Right cardiac atrium (tissue), 5 donors: ENCODE data around the gene NUBP2. TPM values are rescaled to one million over a fixed set of nuclear protein-coding genes. Genes with fewer than 3 reads are reported as not detected.

Experiments
- ATAC-seq, 2 donors: fragments of 200-7000 bp; cut with Tn5 transposase; one replicate each; pipeline versions ENCODE4 v1.8.0 to v1.9.1; 2020; ENCODE audit warnings: moderate library complexity in 2 of 2, mild to moderate bottlenecking in 1 of 2
- DNase-seq, 3 donors: peaks; one replicate each; pipeline ENCODE4 v3.0.0-alpha.2; 2020
- H3K27ac ChIP-seq: one replicate; pipeline ENCODE4 v1.5.1; 2013; ENCODE audit warnings: mild to moderate bottlenecking, low read length, control low read depth, moderate library complexity
- H3K27me3 ChIP-seq: one replicate; pipeline ENCODE4 v1.6.1; 2013; ENCODE audit not compliant: control insufficient read depth, insufficient read depth
- H3K4me1 ChIP-seq: one replicate; pipeline ENCODE4 v1.6.1; 2013; ENCODE audit warnings: low read length; ENCODE audit not compliant: control insufficient read depth, insufficient read depth
- H3K4me3 ChIP-seq: one replicate; pipeline ENCODE4 v1.5.1; 2013; ENCODE audit warnings: low read length, control low read depth
- H3K9me3 ChIP-seq: one replicate; pipeline ENCODE4 v1.6.1; 2013; ENCODE audit warnings: low read length; ENCODE audit not compliant: control insufficient read depth
- WGBS: extraction: QIAGEN DNeasy Blood & Tissue Kit; methylation state at CpG from one replicate; pipeline ENCODE4 v1.1.7; 2013; 5-methylcytosine and 5-hydroxymethylcytosine counted together
- intact Hi-C, 4 donors: fragments of 100-400 bp; cut with DNase I; formaldehyde crosslinking; loops; one replicate each; pipeline versions ENCODE4 v1.11.0 to v1.14.0; 2022 to 2023
- polyA plus RNA-seq: library from polyadenylated mRNA; stranded (reverse); fragments of 200-250 nt; gene quantifications from one replicate; pipeline ENCODE4 v1.2.3, GENCODE V29; 2013
- total RNA-seq, 4 donors: library from RNA; stranded (reverse); fragmentation: NEBNext Ultra II Directional; extraction: Animal tissue kit (Norgen Biotek cat#: 25700); gene quantifications; one replicate each; pipeline ENCODE4 v1.2.1, GENCODE V29; 2021
- donor health status: healthy with polysubstance abuse.
- donor health status: DM: no; HTN: yes; CAD: no.
- donor health status: DM: no; HTN: no; CAD: no.
- donor health status: DM: no; HTN: yes; CAD: no; lungs with severe emphysema.
- donor health status: DM: yes; HTN: yes; CAD: no.

The NUBP2 gene
- total and polyA plus RNA-seq, 5 donors, result 33.1 to 45.3 (median 37.7) TPM

DNA sequence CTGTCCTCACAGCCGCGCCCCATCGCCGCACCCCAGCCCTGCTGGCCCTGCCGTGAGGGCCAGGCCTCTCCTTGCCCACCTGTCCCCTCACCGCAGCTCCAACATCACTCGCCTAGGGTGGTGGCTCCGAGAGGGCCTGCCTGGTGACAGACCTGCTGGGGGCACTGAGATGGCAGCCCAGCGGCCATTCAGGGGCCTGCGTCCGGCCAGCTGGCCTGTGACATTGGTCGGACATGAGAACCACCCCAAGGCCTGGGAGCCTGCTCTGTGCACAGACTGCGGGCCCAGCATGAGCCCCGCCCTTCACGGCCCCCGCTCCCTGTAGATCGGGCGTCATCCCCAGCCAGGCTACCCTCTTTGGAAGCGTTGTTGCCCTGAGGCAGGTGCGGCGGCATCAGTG, 23.2 kb upstream of the NUBP2 start:
- intact Hi-C loops, result no loop called here
- Histone ChIP-seq H3K9me3 (no peaks in the 10 kb centered on the region), H3K4me1 (no peaks in the 10 kb centered on the region), H3K27me3 (no peaks in the 10 kb centered on the region), H3K4me3 (no peak overlapping the region), H3K27ac (no peak overlapping the region)
- 96% methylated on average over 21 of the region's 21 CpGs for WGBS
- ATAC-seq (no peak), DNase-seq (no peak)

DNA sequence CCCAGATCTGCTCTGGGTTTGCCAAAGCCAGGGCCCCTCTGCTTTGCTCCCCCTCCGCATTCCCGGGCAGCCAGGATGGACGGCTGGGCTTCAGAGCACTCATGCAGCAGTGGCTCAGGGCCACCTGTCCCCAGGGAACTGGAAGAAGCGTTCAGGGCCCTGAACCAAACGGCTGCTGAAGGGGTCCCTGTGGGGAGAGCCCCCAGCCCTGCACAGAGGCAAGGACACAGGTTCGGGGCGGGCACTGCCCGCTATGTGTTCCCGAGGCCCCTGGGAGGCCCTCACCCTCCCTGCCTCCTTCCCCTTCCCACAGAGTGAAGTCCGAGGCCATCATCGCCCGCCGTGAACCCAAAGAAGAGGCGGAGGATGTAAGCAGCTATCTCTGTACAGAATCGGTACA, 21.8 kb upstream of the NUBP2 start:
- Histone ChIP-seq H3K4me3 (no peak overlapping the region), H3K27ac (no peak overlapping the region), H3K9me3 (no peaks in the 10 kb centered on the region), H3K27me3 (no peaks in the 10 kb centered on the region), H3K4me1 (no peaks in the 10 kb centered on the region)
- 89% methylated on average over 15 of the region's 15 CpGs for WGBS
- DNase-seq (no peak), ATAC-seq (no peak)
- intact Hi-C loops, result no loop called here

DNA sequence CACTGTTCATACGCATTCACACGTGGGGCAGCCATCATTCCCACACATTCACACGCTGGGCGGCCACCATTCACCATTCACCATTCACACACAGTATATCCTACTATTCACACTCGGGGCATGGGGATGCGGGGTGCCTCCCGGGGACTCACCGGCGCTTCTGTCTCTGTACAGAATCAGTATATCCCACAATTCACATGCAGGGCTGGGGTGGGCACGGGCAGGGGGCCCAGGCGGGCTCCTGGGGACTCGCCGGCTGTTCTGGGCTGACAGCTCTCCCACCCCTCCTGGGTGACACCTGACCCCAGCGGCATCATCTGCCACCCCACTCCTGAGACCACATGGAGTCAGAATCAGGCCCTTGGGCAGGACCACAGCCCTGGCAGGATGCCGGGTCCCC, 21.0 kb upstream of the NUBP2 start:
- Histone ChIP-seq H3K9me3 (no peaks in the 10 kb centered on the region), H3K27me3 (no peaks in the 10 kb centered on the region), H3K4me1 (no peaks in the 10 kb centered on the region), H3K4me3 (no peak overlapping the region), H3K27ac (no peak overlapping the region)
- intact Hi-C loops, result no loop called here
- DNase-seq (no peak), ATAC-seq (no peak)
- 93% methylated on average over 15 of the region's 15 CpGs for WGBS

DNA sequence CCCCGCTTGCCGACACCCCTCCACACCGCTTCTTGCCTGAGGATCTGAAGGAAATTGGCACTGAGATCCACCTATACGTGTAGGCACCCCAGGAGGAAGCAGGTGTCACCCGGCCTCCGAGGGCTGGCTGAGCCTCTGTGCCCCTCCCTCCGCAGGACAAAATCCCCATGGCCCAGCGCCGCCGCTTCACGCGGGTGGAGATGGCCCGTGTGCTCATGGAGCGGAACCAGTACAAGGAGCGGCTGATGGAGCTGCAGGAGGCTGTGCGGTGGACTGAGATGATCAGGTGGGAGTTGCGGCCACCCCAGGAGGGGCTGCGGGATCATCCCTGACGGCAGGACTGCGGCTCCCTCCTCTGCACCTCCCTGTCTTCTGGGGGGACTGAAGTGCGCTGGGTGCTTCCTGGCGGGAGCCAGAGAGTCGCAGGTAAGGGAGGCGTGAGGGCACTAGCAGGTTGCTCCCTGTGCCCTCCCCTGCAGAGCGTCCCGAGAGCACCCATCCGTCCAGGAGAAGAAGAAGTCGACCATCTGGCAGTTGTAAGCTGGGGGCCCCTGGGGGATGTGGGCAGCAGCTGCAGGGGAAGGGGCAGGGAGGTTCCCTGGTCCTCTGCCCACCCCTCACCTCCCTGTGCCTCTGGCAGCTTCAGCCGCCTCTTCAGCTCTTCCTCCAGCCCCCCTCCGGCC, 20.4 kb upstream of the NUBP2 start:
- WGBS, result 87% methylated on average over 30 of the region's 30 CpGs
- Histone ChIP-seq H3K27me3 (no peaks in the 10 kb centered on the region), H3K4me1 (no peaks in the 10 kb centered on the region), H3K4me3 (no peak overlapping the region), H3K9me3 (no peaks in the 10 kb centered on the region), H3K27ac (no peak overlapping the region)
- DNase-seq (no peak), ATAC-seq (no peak)
- intact Hi-C loops, result no loop called here

DNA sequence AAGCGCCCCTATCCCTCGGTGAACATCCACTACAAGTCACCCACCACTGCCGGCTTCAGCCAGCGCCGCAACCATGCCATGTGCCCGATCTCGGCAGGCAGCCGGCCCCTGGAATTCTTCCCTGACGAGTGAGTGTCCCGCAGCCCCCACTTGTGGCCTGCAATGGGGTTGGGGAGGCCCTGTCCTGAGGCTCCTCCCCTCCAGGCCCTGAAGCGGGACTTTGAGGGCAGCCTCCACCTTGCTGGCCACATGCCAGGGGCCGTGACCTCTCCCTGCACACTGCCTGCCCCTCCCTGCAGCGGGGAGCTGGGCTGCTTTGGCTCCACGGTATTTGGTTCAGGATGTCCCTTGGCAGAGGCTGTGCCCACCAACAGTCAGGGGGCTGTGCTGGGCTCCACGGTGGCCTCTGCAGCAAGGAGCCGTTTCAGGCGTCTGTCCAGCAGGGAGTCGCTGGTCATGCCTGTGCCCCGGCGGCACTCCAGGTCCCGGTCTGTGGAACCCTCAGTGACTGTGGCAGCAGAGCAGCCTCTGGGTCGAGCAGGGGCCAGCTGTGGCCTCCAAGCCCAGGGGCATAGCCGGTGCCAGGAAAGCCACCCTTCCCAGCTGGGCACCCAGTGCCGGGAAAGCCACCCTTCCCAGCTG, 19.8 kb upstream of the NUBP2 start:
- Histone ChIP-seq H3K4me3 (no peak overlapping the region), H3K4me1 (no peaks in the 10 kb centered on the region), H3K27ac (no peak overlapping the region), H3K9me3 (no peaks in the 10 kb centered on the region), H3K27me3 (no peaks in the 10 kb centered on the region)
- intact Hi-C loops, result no loop called here
- DNase-seq, result peak in 1 of 3 donors; percentile 23
- ATAC-seq, result no peak
- 82% methylated on average over 24 of the region's 24 CpGs for WGBS

DNA sequence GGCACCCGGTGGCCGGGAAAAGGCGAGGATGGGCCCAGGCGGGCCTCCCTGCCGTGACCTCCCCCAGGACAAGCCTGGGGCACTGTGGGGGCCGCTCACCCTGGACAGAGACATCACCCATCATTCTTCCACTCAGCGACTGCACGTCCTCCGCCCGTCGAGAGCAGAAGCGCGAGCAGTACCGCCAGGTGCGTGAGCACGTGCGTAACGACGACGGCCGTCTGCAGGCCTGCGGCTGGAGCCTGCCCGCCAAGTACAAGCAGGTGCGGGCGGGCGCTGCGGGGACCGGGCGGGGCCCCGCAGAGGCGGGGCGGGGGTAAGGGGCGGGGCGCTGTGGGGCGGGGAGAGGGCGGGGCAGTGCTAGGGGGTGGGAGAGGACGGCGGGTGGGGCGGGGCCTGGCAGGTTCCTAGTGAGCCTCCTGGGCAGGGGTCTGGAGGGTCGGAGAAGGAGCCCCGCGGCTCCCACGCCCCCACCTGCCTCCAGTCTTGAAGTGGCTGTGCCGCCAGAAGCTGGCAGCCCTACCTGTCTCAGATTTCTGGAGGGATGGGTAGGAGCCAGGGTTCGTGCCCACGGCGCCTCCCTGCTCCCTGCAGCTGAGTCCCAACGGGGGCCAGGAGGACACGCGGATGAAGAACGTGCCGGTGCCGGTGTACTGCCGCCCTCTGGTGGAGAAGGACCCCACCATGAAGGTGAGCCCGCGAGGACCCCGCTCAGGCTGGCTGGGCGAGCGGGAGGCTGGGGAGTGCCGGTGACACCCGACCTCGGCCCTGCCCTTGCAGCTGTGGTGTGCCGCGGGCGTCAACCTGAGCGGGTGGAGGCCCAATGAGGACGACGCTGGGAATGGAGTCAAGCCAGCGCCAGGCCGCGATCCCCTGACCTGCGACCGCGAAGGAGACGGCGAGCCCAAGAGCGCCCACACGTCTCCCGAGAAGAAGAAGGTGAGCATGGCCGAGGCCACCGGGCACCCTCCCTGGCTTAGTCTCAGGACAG, 18.9 kb upstream of the NUBP2 start:
- Histone ChIP-seq H3K4me3 (no peak overlapping the region), H3K9me3 (no peaks in the 10 kb centered on the region), H3K27ac (no peak overlapping the region), H3K27me3 (no peaks in the 10 kb centered on the region), H3K4me1 (no peaks in the 10 kb centered on the region)
- peak in 2 of 3 donors; percentile 18 to 70 for DNase-seq
- 74% methylated on average over 81 of the region's 81 CpGs for WGBS
- no peak for ATAC-seq
- intact Hi-C loops, result no loop called here

DNA sequence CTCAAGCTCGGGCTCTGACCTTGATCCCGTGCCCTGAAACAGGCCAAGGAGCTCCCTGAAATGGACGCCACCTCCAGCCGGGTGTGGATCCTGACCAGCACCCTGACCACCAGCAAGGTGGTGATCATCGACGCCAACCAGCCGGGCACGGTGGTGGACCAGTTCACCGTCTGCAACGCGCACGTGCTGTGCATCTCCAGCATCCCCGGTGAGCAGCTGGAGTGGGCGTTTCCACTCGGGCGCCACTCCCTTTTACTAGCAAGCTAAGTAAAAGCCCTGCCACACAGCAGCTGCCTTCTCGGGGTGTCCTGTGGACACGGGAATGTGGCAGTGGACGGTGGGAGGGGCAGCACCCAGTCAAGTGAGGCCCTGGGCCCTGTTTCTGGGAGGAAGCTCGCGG, 17.8 kb upstream of the NUBP2 start:
- 93% methylated on average over 21 of the region's 21 CpGs for WGBS
- H3K27ac ChIP-seq, result no peak overlapping the region
- H3K9me3 ChIP-seq, result no peaks in the 10 kb centered on the region
- H3K4me3 ChIP-seq, result no peak overlapping the region
- no peak for ATAC-seq
- DNase-seq, result no peak
- H3K27me3 ChIP-seq, result no peaks in the 10 kb centered on the region
- H3K4me1 ChIP-seq, result no peaks in the 10 kb centered on the region
- intact Hi-C loops, result no loop called here

DNA sequence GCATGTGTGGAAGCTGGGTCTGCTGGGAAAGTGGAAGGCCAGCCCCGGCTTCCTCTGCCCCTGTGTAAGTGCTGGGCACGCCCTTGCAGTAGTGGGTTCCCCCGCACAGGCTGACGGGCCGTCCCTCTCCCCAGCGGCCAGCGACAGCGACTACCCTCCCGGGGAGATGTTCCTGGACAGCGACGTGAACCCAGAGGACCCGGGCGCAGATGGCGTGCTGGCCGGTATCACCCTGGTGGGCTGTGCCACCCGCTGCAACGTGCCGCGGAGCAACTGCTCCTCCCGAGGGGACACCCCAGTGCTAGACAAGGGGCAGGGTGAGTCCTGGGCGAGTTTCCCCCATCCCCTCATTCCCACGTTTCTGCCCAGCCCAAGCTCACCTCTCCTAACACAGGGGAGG, 16.9 kb upstream of the NUBP2 start:
- Histone ChIP-seq H3K27ac (no peak overlapping the region), H3K27me3 (no peaks in the 10 kb centered on the region), H3K9me3 (no peaks in the 10 kb centered on the region), H3K4me1 (no peaks in the 10 kb centered on the region), H3K4me3 (no peak overlapping the region)
- intact Hi-C loops, result no loop called here
- WGBS, result 88% methylated on average over 22 of the region's 22 CpGs
- ATAC-seq, result no peak
- DNase-seq, result no peak

DNA sequence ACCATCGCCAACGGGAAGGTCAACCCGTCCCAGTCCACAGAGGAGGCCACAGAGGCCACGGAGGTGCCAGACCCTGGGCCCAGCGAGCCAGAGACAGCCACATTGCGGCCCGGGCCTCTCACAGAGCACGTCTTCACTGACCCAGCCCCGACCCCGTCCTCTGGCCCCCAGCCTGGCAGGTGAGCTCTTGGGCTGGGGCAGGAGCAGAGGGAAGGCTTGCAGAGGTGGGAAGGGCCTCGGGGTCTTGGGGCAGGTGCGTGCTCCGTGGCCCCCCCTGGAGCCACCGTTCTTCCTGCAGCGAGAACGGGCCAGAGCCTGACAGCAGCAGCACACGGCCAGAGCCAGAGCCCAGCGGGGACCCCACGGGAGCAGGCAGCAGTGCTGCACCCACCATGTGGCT, 16.5 kb upstream of the NUBP2 start:
- intact Hi-C loops, result no loop called here
- no peak overlapping the region for H3K4me3 ChIP-seq
- no peak for ATAC-seq
- H3K4me1 ChIP-seq, result no peaks in the 10 kb centered on the region
- no peak for DNase-seq
- no peak overlapping the region for H3K27ac ChIP-seq
- H3K9me3 ChIP-seq, result no peaks in the 10 kb centered on the region
- WGBS, result 90% methylated on average over 19 of the region's 19 CpGs
- no peaks in the 10 kb centered on the region for H3K27me3 ChIP-seq

DNA sequence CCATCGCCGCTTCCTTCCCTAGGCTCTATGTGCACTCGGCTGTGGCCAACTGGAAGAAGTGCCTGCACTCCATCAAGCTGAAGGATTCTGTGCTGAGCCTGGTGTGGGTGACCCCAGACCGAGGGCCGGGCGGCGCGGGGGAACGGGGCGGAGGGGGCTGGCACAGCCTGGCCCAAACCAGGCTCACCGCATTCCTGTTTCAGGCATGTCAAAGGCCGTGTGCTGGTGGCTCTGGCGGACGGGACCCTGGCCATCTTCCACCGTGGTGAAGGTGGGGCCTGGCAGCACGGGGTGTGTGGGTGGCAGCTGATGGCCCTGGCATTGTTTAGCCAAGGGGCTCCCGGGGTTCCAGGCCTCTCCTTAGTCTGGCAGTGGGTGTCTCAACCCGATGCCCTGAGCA, 16.1 kb upstream of the NUBP2 start:
- intact Hi-C loops, result no loop called here
- 90% methylated on average over 18 of the region's 18 CpGs for WGBS
- Histone ChIP-seq H3K9me3 (no peaks in the 10 kb centered on the region), H3K4me1 (no peaks in the 10 kb centered on the region), H3K27ac (no peak overlapping the region), H3K4me3 (no peak overlapping the region), H3K27me3 (no peaks in the 10 kb centered on the region)
- ATAC-seq, result no peak
- no peak for DNase-seq
